SK-N-SH treated with all-trans-retinoic acid at 6 μM for 48 hours (cell line): ENCODE results near the gene NBEA.

ENCODE experiments used
- GLIS3 ChIP-seq: fragments of 250-450 bp; sonication (Bioruptor Pico); IDR thresholded peaks from 2 replicates; pipeline ENCODE4 v1.5.0; 2020; ENCODE audit warnings: mild to moderate bottlenecking, moderate library complexity
- ISL1 ChIP-seq: fragments of 250-450 bp; sonication (Bioruptor Pico); IDR thresholded peaks from 2 replicates; pipeline ENCODE4 v2.1.2; 2022; ENCODE audit warnings: mild to moderate bottlenecking, moderate library complexity
- PPARA ChIP-seq: fragments of 250-450 bp; sonication (Bioruptor Pico); IDR thresholded peaks from 2 replicates; pipeline ENCODE4 v1.5.0; 2020; ENCODE audit warnings: mild to moderate bottlenecking, borderline replicate concordance
- RARB ChIP-seq: fragments of 250-450 bp; sonication (Bioruptor Pico); IDR thresholded peaks from 2 replicates; pipeline ENCODE4 v1.8.0; 2021; ENCODE audit warnings: mild to moderate bottlenecking, moderate library complexity
- TCF4 ChIP-seq: fragments of 250-450 bp; sonication (Bioruptor Pico); IDR thresholded peaks from 2 replicates; pipeline ENCODE4 v1.8.0; 2021; ENCODE audit warnings: mild to moderate bottlenecking, moderate library complexity, borderline replicate concordance
- TOX ChIP-seq: fragments of 250-450 bp; sonication (Bioruptor Pico); IDR thresholded peaks from 2 replicates; pipeline ENCODE4 v1.8.0; 2021; ENCODE audit warnings: mild to moderate bottlenecking, moderate library complexity, borderline replicate concordance
- ZC3H10 ChIP-seq: fragments of 250-450 bp; sonication (Bioruptor Pico); IDR thresholded peaks from 2 replicates; pipeline ENCODE4 v1.5.1; 2021; ENCODE audit warnings: mild to moderate bottlenecking, moderate library complexity
- ZFP3 ChIP-seq: fragments of 250-450 bp; sonication (Bioruptor Pico); IDR thresholded peaks from 2 replicates; pipeline ENCODE4 v1.5.0; 2020; ENCODE audit warnings: mild to moderate bottlenecking, moderate library complexity
- ZFP30 ChIP-seq: fragments of 450-650 bp; formaldehyde crosslinking; IDR thresholded peaks from 2 replicates; pipeline ENCODE4 v1.5.0; 2022; ENCODE audit warnings: mild to moderate bottlenecking, moderate library complexity
- ZNF565 ChIP-seq: fragments of 450-650 bp; formaldehyde crosslinking; conservative IDR thresholded peaks from 2 replicates; pipeline ENCODE4 v1.5.0; 2020; ENCODE audit warnings: low read depth, mild to moderate bottlenecking, moderate library complexity
- TF ChIP-seq, protein P1 (sequence below): fragments of 250-450 bp; sonication (Bioruptor Pico); IDR thresholded peaks from 2 replicates; pipeline ENCODE4 v1.8.0; 2020; ENCODE audit warnings: mild to moderate bottlenecking, moderate library complexity, borderline replicate concordance
- TF ChIP-seq, protein P2 (sequence below): fragments of 250-450 bp; sonication (Bioruptor Pico); IDR thresholded peaks from 2 replicates; pipeline ENCODE4 v1.5.1; 2020; ENCODE audit warnings: low read depth, mild to moderate bottlenecking, moderate library complexity
- TF ChIP-seq, protein P3 (sequence below): fragments of 250-450 bp; sonication (Bioruptor Pico); IDR thresholded peaks from 2 replicates; pipeline ENCODE4 v1.5.1; 2021; ENCODE audit warnings: mild to moderate bottlenecking, moderate library complexity
- TF ChIP-seq, protein P4 (sequence below): fragments of 250-450 bp; sonication (Bioruptor Pico); IDR thresholded peaks from 2 replicates; pipeline ENCODE4 v1.5.0; 2020; ENCODE audit warnings: mild to moderate bottlenecking, moderate library complexity

DNA sequence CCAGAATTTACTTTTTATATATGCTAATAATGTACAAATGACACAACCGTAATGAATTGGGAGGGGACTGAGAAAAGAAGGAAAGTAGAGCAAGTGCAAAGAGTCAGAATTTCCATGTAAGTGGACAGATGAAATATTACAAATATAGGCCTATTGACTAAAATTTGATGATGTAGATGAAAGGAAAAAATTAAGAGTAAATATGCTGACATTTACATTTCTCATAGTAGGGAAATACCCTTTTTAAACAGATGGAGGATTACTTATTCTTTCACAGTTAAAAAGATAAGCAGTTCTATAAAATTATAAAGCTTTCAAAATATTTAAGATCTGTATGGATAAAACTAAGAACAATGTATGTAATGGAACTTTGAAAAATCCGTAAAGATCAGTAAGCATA lies 185.4 kb downstream of the NBEA start:
- TF ChIP-seq, protein P1, sequence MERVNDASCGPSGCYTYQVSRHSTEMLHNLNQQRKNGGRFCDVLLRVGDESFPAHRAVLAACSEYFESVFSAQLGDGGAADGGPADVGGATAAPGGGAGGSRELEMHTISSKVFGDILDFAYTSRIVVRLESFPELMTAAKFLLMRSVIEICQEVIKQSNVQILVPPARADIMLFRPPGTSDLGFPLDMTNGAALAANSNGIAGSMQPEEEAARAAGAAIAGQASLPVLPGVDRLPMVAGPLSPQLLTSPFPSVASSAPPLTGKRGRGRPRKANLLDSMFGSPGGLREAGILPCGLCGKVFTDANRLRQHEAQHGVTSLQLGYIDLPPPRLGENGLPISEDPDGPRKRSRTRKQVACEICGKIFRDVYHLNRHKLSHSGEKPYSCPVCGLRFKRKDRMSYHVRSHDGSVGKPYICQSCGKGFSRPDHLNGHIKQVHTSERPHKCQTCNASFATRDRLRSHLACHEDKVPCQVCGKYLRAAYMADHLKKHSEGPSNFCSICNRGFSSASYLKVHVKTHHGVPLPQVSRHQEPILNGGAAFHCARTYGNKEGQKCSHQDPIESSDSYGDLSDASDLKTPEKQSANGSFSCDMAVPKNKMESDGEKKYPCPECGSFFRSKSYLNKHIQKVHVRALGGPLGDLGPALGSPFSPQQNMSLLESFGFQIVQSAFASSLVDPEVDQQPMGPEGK (CRISPR knock-in tag), result no peak
- TF ChIP-seq TOX (CRISPR knock-in tag) (no peak), ZNF565 (CRISPR knock-in tag) (no peak), ISL1 (CRISPR knock-in tag) (no peak), TCF4 (CRISPR knock-in tag) (no peak), ZFP3 (CRISPR knock-in tag) (no peak), GLIS3 (CRISPR knock-in tag) (no peak), ZFP30 (CRISPR knock-in tag) (no peak), ZC3H10 (CRISPR knock-in tag) (no peak), PPARA (CRISPR knock-in tag) (no peak), RARB (no peak)
- TF ChIP-seq, protein P2, sequence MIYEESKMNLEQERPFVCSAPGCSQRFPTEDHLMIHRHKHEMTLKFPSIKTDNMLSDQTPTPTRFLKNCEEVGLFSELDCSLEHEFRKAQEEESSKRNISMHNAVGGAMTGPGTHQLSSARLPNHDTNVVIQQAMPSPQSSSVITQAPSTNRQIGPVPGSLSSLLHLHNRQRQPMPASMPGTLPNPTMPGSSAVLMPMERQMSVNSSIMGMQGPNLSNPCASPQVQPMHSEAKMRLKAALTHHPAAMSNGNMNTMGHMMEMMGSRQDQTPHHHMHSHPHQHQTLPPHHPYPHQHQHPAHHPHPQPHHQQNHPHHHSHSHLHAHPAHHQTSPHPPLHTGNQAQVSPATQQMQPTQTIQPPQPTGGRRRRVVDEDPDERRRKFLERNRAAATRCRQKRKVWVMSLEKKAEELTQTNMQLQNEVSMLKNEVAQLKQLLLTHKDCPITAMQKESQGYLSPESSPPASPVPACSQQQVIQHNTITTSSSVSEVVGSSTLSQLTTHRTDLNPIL (CRISPR knock-in tag), result no peak
- TF ChIP-seq, protein P3, sequence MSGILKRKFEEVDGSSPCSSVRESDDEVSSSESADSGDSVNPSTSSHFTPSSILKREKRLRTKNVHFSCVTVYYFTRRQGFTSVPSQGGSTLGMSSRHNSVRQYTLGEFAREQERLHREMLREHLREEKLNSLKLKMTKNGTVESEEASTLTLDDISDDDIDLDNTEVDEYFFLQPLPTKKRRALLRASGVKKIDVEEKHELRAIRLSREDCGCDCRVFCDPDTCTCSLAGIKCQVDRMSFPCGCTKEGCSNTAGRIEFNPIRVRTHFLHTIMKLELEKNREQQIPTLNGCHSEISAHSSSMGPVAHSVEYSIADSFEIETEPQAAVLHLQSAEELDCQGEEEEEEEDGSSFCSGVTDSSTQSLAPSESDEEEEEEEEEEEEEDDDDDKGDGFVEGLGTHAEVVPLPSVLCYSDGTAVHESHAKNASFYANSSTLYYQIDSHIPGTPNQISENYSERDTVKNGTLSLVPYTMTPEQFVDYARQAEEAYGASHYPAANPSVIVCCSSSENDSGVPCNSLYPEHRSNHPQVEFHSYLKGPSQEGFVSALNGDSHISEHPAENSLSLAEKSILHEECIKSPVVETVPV (CRISPR knock-in tag), result no peak
- TF ChIP-seq, protein P4, sequence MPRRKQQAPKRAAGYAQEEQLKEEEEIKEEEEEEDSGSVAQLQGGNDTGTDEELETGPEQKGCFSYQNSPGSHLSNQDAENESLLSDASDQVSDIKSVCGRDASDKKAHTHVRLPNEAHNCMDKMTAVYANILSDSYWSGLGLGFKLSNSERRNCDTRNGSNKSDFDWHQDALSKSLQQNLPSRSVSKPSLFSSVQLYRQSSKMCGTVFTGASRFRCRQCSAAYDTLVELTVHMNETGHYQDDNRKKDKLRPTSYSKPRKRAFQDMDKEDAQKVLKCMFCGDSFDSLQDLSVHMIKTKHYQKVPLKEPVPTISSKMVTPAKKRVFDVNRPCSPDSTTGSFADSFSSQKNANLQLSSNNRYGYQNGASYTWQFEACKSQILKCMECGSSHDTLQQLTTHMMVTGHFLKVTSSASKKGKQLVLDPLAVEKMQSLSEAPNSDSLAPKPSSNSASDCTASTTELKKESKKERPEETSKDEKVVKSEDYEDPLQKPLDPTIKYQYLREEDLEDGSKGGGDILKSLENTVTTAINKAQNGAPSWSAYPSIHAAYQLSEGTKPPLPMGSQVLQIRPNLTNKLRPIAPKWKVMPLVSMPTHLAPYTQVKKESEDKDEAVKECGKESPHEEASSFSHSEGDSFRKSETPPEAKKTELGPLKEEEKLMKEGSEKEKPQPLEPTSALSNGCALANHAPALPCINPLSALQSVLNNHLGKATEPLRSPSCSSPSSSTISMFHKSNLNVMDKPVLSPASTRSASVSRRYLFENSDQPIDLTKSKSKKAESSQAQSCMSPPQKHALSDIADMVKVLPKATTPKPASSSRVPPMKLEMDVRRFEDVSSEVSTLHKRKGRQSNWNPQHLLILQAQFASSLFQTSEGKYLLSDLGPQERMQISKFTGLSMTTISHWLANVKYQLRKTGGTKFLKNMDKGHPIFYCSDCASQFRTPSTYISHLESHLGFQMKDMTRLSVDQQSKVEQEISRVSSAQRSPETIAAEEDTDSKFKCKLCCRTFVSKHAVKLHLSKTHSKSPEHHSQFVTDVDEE (CRISPR knock-in tag), result no peak
